MM.1S (cell line): ENCODE data around the gene SORCS2.

Experiments used
- DNase-seq: peaks from one replicate; pipeline ENCODE4 v3.0.0-alpha.2; 2015
- H2AFZ ChIP-seq: fragments of 300-600 bp; sonication (generic); 2 replicates; pipeline ENCODE4 v1.6.0; 2016; ENCODE audit warnings: antibody characterized with exemption, low read length
- H3F3A ChIP-seq: fragments of 300-600 bp; sonication (generic); 2 replicates; pipeline ENCODE4 v1.6.1; 2016; ENCODE audit warnings: mild to moderate bottlenecking, antibody characterized with exemption, low read length, moderate library complexity, mixed read lengths; ENCODE audit not compliant: insufficient read depth
- H3K27ac ChIP-seq: fragments of 300-600 bp; sonication (generic); 2 replicates; pipeline ENCODE4 v1.5.1; 2016; ENCODE audit warnings: mild to moderate bottlenecking, low read length
- H3K27me3 ChIP-seq: fragments of 300-600 bp; sonication (generic); replicated peaks from 2 replicates; pipeline ENCODE4 v1.6.0; 2016; ENCODE audit warnings: low read length; ENCODE audit not compliant: insufficient read depth
- H3K36me3 ChIP-seq: fragments of 300-600 bp; sonication (generic); replicated peaks from 2 replicates; pipeline ENCODE4 v1.6.1; 2016; ENCODE audit warnings: mild to moderate bottlenecking, low read length, mixed read lengths; ENCODE audit not compliant: insufficient read depth
- H3K4me1 ChIP-seq: fragments of 300-600 bp; sonication (generic); 2 replicates; pipeline ENCODE4 v1.6.1; 2016; ENCODE audit warnings: low read length, mixed read lengths
- H3K4me2 ChIP-seq: fragments of 300-600 bp; sonication (generic); 2 replicates; pipeline ENCODE4 v1.6.0; 2016; ENCODE audit warnings: low read depth, low read length
- H3K4me3 ChIP-seq: fragments of 300-600 bp; sonication (generic); 2 replicates; pipeline ENCODE4 v1.5.1; 2016; ENCODE audit warnings: low read length, mixed read lengths
- H3K79me2 ChIP-seq: fragments of 300-600 bp; sonication (generic); 2 replicates; pipeline ENCODE4 v1.6.1; 2016; ENCODE audit warnings: mixed run types, low read length, mixed read lengths
- H3K9ac ChIP-seq: fragments of 300-600 bp; sonication (generic); 2 replicates; pipeline ENCODE4 v1.6.1; 2016; ENCODE audit warnings: low read length, mixed read lengths
- H3K9me2 ChIP-seq: fragments of 300-600 bp; sonication (generic); replicated peaks from 2 replicates; pipeline ENCODE4 v1.6.1; 2016; ENCODE audit warnings: mild to moderate bottlenecking, low read length, mixed read lengths; ENCODE audit not compliant: insufficient read depth
- H3K9me3 ChIP-seq: fragments of 300-600 bp; sonication (generic); replicated peaks from 2 replicates; pipeline ENCODE4 v1.6.1; 2016; ENCODE audit warnings: mild to moderate bottlenecking, low read length, mixed read lengths; ENCODE audit not compliant: insufficient read depth
- H4K20me1 ChIP-seq: fragments of 300-600 bp; sonication (generic); 2 replicates; pipeline ENCODE4 v1.6.1; 2016; ENCODE audit warnings: mild to moderate bottlenecking, low read length, moderate library complexity, mixed read lengths; ENCODE audit not compliant: insufficient read depth
- EZH2 ChIP-seq: fragments of 300-600 bp; sonication (generic); optimal IDR thresholded peaks from 2 replicates; pipeline ENCODE3; 2017; ENCODE audit warnings: low read depth, mild to moderate bottlenecking, antibody characterized with exemption, low read length, mixed read lengths
- EZH2phosphoT487 ChIP-seq: fragments of 300-600 bp; sonication (generic); IDR thresholded peaks from 2 replicates; pipeline ENCODE4 v1.6.1; 2018; ENCODE audit warnings: antibody characterized with exemption, low read length
- TF ChIP-seq, protein P1 (sequence below): fragments of 300-600 bp; sonication (generic); IDR thresholded peaks from 2 replicates; pipeline ENCODE4 v1.5.1; 2016; ENCODE audit warnings: antibody characterized with exemption, low read length, mixed read lengths

SORCS2 gene

DNA sequence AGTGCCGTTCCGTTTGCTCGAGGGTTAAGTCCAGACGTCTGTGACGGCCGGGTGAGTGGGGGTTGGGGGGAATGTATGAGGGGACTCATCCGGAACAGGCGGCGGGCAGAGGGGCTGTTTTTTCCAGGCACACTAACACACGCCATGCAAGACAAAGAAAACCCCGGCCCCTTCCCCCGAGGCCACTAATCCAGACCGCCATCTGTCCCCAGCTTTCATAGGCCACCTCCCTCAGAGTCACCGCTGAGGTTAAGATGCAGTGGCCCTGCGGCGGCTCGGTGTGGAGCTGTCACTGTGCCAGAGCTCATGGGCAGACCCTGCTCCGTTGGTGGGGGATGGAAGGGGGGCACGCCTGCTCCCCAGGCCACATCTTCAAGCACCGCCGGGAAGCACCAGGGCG lies 34.1 kb downstream of the SORCS2 start:
- H3F3A ChIP-seq: no peaks in the 10 kb centered on the region
- H2AFZ ChIP-seq: no peak overlapping the region
- H3K4me1 ChIP-seq: no peaks in the 10 kb centered on the region
- H3K9me2 ChIP-seq: no peaks in the 10 kb centered on the region
- no peaks in the 10 kb centered on the region for H3K9me3 ChIP-seq
- H3K4me3 ChIP-seq: no peak overlapping the region
- TF ChIP-seq, protein P1, sequence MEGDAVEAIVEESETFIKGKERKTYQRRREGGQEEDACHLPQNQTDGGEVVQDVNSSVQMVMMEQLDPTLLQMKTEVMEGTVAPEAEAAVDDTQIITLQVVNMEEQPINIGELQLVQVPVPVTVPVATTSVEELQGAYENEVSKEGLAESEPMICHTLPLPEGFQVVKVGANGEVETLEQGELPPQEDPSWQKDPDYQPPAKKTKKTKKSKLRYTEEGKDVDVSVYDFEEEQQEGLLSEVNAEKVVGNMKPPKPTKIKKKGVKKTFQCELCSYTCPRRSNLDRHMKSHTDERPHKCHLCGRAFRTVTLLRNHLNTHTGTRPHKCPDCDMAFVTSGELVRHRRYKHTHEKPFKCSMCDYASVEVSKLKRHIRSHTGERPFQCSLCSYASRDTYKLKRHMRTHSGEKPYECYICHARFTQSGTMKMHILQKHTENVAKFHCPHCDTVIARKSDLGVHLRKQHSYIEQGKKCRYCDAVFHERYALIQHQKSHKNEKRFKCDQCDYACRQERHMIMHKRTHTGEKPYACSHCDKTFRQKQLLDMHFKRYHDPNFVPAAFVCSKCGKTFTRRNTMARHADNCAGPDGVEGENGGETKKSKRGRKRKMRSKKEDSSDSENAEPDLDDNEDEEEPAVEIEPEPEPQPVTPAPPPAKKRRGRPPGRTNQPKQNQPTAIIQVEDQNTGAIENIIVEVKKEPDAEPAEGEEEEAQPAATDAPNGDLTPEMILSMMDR: no peak
- no peak for TF ChIP-seq EZH2phosphoT487
- TF ChIP-seq EZH2: no peak
- H3K4me2 ChIP-seq: no peak overlapping the region
- peaks cover 85% of the 10 kb centered on the region for H3K27me3 ChIP-seq
- no peaks in the 10 kb centered on the region for H3K79me2 ChIP-seq
- H4K20me1 ChIP-seq: no peaks in the 10 kb centered on the region
- H3K36me3 ChIP-seq: no peaks in the 10 kb centered on the region
- no peak overlapping the region for H3K27ac ChIP-seq
- DNase-seq: no peak
- no peak overlapping the region for H3K9ac ChIP-seq

DNA sequence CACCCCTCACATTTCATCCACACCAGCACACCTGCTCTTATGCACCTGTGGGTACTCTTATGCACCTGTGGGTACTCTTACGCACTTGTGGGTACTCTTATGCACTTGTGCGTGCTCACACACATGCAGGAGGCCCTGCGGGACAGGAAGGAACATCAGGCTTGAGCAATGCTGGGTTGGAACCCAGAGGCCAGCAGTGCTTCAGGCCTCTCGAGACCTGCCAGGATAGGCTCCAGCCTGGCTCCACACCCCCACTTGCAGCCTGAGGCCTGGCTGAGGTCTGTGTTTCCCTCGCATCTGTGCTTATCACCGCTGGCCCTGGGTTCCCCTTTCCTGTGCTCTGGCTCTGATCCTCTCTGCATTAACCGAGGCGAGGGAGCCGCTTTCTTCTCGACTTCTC lies 34.7 kb downstream of the SORCS2 start:
- H3K9me2 ChIP-seq: no peaks in the 10 kb centered on the region
- H3K9ac ChIP-seq: no peak overlapping the region
- H2AFZ ChIP-seq: no peak overlapping the region
- DNase-seq: no peak
- H3K4me3 ChIP-seq: no peak overlapping the region
- H3K79me2 ChIP-seq: no peaks in the 10 kb centered on the region
- no peaks in the 10 kb centered on the region for H4K20me1 ChIP-seq
- H3K9me3 ChIP-seq: no peaks in the 10 kb centered on the region
- H3K36me3 ChIP-seq: no peaks in the 10 kb centered on the region
- H3K27ac ChIP-seq: no peak overlapping the region
- H3K4me2 ChIP-seq: no peak overlapping the region
- TF ChIP-seq EZH2 (no peak), EZH2phosphoT487 (no peak)
- TF ChIP-seq, protein P1: no peak
- H3K4me1 ChIP-seq: no peaks in the 10 kb centered on the region
- peaks cover 80% of the 10 kb centered on the region for H3K27me3 ChIP-seq
- H3F3A ChIP-seq: no peaks in the 10 kb centered on the region

DNA sequence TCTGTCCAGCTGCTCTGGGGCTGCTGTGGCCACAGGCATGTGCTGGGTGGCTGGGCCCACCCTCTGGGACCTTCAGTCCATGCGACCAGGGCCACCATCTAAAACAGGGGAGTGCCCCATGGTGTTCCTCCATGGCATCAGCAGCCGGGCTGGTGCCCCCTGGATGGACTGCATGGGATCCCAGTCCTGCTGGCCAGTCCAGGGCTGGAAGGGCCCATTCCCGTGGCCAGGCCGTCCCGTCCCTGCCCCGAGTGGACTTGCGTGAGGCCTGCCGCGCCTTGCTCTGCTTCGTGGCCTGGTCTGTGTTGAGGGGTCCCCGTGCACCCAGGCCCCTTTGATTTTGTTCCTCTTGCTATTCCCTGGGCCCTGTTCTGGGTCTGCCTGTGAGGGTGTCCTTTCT lies 36.4 kb downstream of the SORCS2 start:
- H4K20me1 ChIP-seq: no peaks in the 10 kb centered on the region
- H3K9me2 ChIP-seq: no peaks in the 10 kb centered on the region
- no peaks in the 10 kb centered on the region for H3K36me3 ChIP-seq
- TF ChIP-seq EZH2phosphoT487 (no peak), EZH2 (no peak)
- TF ChIP-seq, protein P1: no peak
- H3K4me1 ChIP-seq: no peaks in the 10 kb centered on the region
- H3K27ac ChIP-seq: no peak overlapping the region
- peaks cover 79% of the 10 kb centered on the region for H3K27me3 ChIP-seq
- H3K4me3 ChIP-seq: no peak overlapping the region
- H3K79me2 ChIP-seq: no peaks in the 10 kb centered on the region
- H3F3A ChIP-seq: no peaks in the 10 kb centered on the region
- no peak overlapping the region for H2AFZ ChIP-seq
- no peak overlapping the region for H3K4me2 ChIP-seq
- H3K9ac ChIP-seq: no peak overlapping the region
- no peaks in the 10 kb centered on the region for H3K9me3 ChIP-seq
- no peak for DNase-seq
